ENCODE data around the gene ZNF23.

The ZNF23 gene

DNA sequence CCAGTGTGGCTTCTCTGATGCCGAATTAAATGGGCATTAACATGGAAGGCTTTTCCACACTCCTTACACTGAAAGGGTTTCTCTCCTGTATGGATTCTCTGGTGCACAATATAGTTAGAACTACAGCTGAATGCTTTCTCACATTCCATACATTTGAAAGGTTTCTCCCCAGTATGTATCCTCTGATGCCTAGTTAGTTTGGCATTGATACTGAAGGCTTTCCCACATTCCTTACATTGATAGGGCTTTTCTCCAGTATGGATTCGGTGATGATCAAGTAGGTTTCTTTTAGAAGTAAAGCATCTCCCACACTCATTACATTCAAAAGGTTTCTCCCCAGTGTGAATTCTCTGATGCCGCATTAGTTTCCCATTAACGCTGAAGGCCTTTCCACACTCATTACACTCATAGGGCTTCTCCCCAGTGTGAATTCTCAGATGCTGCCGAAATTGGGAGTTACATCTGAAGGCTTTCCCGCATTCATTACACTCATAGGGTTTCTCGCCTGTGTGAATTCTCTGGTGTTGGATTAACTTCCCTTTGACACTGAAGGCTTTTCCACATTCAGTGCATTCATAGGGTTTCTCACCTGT is 13.7 kb downstream of the ZNF23 start:
- no peak for FAIRE-seq
- TF ChIP-seq POLR2A (IDR thresholded peaks at IDR 0.05; ENCODE audit: low read depth, low read length) = no peak
- DNase-seq (ENCODE audit: insufficient read length, low spot score) = no peak

DNA sequence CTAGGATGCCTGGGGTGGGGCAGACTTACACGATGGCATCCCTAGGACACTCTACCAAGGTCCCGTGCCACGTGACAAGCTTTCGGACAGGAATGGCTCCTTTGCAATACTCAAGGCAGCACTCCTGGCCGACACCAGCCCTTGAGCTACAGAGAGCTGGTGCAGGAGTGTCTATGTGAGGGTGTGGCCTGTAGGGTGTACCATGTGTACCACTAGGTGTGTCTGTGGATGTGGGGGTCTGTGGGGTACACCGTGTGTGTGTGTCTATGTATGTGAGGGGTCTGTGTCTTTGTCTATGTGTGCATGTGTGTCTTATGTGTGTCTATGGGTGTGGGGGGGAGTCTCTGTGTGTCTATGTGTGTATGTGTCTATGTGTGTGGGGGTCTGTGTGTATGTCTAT is 18.3 kb downstream of the ZNF23 start:
- TF ChIP-seq POLR2A (IDR thresholded peaks at IDR 0.05; ENCODE audit: low read depth, low read length) = no peak
- DNase-seq (ENCODE audit: insufficient read length, low spot score) = no peak
- FAIRE-seq = no peak

DNA sequence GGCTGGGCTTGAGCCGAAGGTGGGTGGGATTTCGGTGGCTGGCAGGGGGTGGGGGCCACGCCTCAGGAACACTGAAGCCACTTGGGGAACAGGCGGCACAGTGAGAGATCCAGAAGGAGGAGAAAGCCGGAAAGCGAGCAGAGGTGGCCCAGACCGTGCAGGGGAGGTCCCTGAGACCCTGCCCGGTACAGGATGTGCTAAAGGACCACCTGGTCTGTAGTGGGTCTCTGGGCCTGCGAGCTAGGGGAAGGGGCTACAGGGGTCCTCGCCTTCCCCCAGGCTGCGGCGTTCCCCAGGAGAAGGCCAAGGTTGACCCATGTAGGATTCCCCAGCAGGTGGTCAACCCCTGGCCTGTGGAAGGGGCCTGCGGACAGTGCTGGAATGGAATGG is 20.0 kb downstream of the ZNF23 start, which contains the start of gene TLE7:
Gene TLE7, minus strand, starts transcription at position 4 of the 390 bp plus-strand sequence. CDS start 8,730 bp downstream, outside the sequence.
- DNase-seq (ENCODE audit: insufficient read length, low spot score) (no peak), FAIRE-seq (no peak)
- no peak for TF ChIP-seq POLR2A (IDR thresholded peaks at IDR 0.05; ENCODE audit: low read depth, low read length)

DNA sequence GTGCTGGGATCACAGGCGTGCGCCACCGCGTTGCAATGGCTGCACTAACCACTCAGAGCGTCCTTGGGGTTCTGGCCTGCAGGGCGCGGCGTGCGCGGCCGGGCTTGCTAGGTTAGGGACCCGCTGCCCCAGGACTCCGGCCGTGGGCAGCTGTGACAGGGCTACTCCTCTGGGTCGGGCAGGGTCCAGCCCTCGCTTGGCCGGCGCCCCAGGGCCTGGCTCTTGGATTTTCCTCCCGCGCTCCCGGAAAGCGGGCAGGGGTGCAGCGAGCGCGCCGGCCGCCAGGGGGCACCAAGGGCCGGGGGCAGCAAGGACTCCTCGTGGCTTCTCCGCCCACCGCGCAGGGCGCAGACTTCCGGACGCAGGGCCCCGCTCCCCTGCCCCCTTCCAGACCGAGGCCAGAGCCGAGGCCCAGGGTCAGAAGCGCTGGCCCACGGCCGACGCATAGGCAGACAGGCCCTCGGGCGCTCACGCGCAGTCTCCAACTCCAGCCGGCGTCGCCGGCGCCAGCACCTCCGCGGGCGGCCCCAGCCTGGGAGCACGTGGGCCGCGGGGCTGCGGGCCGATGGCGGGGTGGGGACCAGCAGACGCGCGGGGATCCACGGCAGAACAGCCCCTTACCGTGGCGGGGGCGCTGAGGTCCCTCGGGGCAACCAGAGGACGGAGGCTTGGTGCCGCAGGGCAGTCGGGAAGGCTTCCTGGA is 20.5 kb downstream of the ZNF23 start:
- FAIRE-seq (no peak), DNase-seq (ENCODE audit: insufficient read length, low spot score) (no peak)
- TF ChIP-seq POLR2A (IDR thresholded peaks at IDR 0.05; ENCODE audit: low read depth, low read length) = no peak

DNA sequence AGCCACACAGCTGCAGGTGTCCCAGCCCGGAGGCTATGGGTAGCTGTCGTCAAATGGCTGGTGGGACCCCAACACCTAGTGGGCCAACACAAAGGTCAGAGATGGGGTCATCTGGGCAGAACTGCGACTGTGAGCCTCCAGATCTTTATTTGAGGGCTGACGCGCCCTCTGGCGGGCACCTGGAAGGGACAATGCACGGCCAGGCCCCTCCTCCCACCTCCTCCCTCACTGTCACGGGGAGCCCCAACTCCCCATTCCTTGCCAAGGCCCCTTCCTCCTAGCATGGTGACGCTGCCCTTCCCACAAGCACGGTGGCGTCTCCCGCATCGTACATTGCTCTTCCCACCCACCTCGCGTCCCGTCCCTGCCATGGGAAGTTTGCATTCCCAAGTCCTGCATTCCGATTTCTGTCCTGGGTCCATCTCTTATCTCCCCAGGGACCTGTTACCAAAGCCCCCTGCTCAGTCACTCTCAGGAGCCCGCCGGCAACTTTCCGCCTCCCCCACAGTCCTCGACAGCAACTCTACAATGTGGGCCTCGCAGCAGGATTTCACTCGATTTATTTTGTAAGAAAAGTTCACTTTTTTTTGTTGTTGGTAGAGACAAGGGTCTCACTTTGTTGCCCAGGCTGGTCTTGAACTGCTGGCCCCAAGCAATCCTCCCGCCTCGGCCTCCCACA is 21.2 kb downstream of the ZNF23 start:
- FAIRE-seq (no peak), DNase-seq (ENCODE audit: insufficient read length, low spot score) (no peak)
- no peak for TF ChIP-seq POLR2A (IDR thresholded peaks at IDR 0.05; ENCODE audit: low read depth, low read length)

DNA sequence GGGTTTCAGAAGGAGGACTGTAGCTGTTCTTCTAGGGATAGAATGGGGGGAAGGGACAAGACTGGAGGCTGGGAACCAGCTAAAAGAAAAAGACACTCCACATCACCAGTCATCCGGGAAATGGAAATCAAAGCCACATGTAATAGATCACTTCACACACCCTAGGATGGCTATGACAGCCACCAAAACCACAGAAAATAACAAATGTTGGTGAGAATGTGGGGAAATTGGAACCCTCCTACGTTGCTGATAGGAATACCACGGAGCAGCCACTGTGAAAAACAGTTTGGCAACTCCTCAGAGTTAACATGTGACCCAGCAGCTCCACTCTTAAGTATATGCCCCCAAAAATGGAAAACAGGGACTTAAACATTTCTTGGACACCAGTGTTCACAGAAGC is 22.5 kb downstream of the ZNF23 start:
- no peak for TF ChIP-seq POLR2A (IDR thresholded peaks at IDR 0.05; ENCODE audit: low read depth, low read length)
- FAIRE-seq = no peak
- DNase-seq (ENCODE audit: insufficient read length, low spot score) = no peak

DNA sequence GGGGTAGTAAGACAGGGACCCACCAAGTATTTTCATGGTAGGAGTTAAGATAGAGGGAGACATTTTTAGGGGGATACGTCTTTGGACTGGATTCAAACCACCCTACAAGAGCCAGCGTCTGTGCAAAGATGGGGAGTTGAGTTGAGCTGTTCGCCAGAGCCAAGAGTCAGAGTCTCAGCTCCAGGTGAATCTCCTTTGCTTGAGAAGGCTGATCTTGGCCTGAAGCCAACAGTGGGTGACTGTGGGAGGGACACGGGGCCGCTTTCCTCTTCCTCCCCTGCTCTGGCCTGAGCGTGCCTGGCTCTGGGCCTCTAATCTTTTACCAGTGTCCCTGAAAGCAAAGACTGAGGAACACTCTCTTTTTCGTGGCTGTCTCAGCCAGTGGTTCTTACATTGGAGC is 25.6 kb downstream of the ZNF23 start:
- FAIRE-seq = no peak

DNA sequence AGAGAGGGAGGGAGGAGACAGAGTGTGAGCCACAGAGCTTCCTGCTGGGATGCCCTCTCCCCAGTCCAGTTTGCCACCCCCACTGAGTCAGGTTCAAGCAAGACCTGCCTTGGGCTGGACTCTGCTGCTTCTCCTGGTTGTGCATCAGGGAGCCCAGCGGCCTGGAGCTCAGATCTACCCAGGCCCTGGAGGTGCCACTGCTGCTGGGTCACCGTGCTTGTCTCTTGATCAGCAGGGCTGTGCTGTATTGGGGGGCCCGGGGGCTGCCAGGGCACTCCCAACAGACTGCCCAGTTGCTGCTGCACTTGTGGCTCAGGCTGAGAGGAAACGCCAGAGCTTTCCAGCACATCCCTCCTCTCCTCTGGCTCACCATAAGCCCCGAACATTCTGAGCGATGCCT is 29.1 kb downstream of the ZNF23 start:
- FAIRE-seq (no peak), DNase-seq (ENCODE audit: insufficient read length, low spot score) (no peak)
- no peak for TF ChIP-seq POLR2A (IDR thresholded peaks at IDR 0.05; ENCODE audit: low read depth, low read length)

More for the DNA sequence above, 25.6 kb downstream of the ZNF23 start:
- no peak for TF ChIP-seq POLR2A (IDR thresholded peaks at IDR 0.05; ENCODE audit: low read depth, low read length)
- DNase-seq (ENCODE audit: insufficient read length, low spot score) = no peak

DNA sequence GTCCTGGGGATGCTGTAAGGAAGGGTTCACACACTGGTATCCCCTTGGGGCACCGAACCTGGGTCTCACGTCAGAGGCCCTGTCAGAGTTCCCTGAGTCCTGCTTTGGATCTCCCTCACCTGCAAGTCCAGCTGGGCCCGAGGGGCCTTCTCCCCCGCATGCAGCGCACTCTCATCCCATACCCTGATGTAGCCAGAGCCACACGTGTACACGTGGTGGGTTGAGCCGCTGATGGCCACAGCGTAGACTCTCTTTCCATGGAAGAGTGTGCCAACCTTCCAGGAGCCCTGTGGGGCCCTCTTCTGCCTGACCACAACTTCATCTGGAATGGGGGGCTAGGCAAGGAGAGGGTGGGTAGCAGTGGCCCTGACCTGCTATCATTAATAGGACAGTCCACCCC is 30.1 kb downstream of the ZNF23 start:
- FAIRE-seq (no peak), DNase-seq (ENCODE audit: insufficient read length, low spot score) (no peak)
- TF ChIP-seq POLR2A (IDR thresholded peaks at IDR 0.05; ENCODE audit: low read depth, low read length) = no peak

DNA sequence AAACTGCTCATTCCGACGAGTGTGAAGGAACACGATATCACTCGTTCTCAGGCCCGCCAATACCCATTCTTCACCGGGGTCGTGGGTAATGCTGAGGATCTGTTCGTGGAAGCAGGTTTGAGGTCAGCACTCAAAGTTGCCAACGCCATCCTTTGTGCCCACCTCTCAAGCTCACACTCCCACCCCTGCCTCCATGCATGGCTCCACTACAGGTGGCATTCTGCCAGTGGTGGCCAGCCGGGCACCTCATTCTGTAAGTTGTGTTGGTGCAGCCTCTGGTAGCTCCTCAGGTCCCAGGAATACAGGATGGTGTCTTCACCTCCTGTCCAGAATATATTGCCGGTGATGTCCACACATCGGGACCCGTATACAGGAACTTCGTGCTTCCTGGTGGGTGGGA is 30.9 kb downstream of the ZNF23 start:
- no peak for FAIRE-seq
- TF ChIP-seq POLR2A (IDR thresholded peaks at IDR 0.05; ENCODE audit: low read depth, low read length) = no peak
- DNase-seq (ENCODE audit: insufficient read length, low spot score) = no peak

DNA sequence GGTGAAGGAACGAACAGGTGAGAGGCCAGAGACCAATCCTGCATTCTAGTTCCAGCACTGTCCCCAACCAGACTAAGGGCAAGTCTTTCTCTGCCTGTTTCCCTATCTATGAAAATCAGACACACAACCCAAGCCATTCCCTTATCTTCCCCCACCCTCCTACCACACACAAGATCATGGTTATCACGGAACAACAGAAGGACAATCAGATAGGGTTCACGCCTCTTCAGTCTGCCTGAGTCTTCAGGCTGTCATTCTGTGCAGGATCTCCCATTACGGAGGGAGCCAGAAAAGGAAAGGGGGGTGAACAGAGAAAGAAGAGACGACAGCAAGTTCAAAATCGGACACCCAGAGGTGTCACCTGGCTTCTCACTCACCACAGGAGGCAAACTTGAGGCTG is 31.3 kb downstream of the ZNF23 start:
- no peak for TF ChIP-seq POLR2A (IDR thresholded peaks at IDR 0.05; ENCODE audit: low read depth, low read length)
- FAIRE-seq = no peak
- no peak for DNase-seq (ENCODE audit: insufficient read length, low spot score)

DNA sequence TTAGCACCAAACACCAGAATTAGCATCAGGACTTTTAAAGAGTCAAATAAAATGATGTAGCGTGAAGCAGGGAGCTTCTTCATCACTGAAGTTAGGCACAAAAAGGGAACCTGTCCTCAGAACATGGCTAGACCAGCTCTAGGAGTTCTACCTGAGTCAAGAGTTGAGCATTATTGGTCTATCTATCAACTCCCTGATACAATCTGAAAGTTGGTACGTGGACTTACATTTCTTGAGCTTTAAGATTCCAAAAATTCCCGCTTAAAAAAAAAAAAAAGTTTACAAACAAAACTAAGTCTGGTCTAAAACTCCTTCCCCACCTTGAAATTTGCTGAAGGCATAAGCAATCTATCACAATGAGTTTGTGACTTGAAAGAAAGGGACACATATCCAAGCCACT is 32.5 kb downstream of the ZNF23 start:
- DNase-seq (ENCODE audit: insufficient read length, low spot score) = no peak
- no peak for FAIRE-seq
- no peak for TF ChIP-seq POLR2A (IDR thresholded peaks at IDR 0.05; ENCODE audit: low read depth, low read length)

DNA sequence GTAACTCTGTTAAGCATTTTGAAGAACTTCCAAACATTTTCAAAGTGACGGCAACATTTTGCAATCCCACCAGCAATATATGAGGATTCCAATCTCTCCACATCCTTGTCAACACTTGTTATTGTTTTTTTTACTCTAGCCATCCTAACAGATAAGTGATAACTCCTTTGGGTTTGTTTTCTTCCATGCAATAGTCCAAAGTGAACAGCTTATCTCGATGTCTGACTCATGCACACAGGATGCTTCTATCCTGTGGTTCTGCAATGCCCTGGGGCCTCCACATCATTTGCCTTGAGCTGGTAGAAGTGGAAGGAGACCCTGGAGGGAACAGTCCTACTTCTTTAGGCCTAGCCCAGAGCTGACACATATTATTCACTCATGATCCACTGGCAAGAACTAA is 33.2 kb downstream of the ZNF23 start:
- DNase-seq (ENCODE audit: insufficient read length, low spot score) (no peak), FAIRE-seq (no peak)
- no peak for TF ChIP-seq POLR2A (IDR thresholded peaks at IDR 0.05; ENCODE audit: low read depth, low read length)

DNA sequence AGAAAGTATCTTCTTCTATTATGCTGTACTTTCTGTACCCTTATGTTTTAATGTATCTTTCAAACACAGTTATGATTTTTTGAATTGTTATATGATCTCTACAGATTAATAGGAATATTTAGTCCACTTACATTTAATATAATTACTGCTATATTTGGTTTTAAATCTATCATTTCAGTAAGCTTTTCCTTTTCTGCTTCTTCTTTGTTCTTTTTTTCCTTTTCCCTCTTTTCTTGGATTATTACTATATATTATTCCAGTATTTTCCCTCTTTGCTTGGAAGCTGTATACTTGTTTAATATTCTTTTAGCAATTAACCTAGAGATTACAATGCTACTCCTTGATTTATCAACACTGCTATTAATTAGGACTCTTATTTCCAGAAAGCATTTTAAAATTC is 33.7 kb downstream of the ZNF23 start:
- TF ChIP-seq POLR2A (IDR thresholded peaks at IDR 0.05; ENCODE audit: low read depth, low read length) = no peak
- no peak for DNase-seq (ENCODE audit: insufficient read length, low spot score)
- FAIRE-seq = no peak
